Right cardiac atrium (tissue), 5 donors: Measurements from ENCODE around the gene DCDC2. TPM values are rescaled to one million over a fixed set of nuclear protein-coding genes. Genes with fewer than 3 reads are reported as not detected.
"Not testable (repeated sequence)": the region's sequence is repeated elsewhere in the genome, so short reads cannot be mapped to it uniquely, and the experiment has no call there.

Source experiments
- ATAC-seq, 2 donors: fragments of 200-7000 bp; cut with Tn5 transposase; one replicate each; pipeline versions ENCODE4 v1.8.0 to v1.9.1; 2020; ENCODE audit warnings: moderate library complexity in 2 of 2, mild to moderate bottlenecking in 1 of 2
- DNase-seq, 3 donors: peaks; one replicate each; pipeline ENCODE4 v3.0.0-alpha.2; 2020
- H3K27ac ChIP-seq: one replicate; pipeline ENCODE4 v1.5.1; 2013; ENCODE audit warnings: mild to moderate bottlenecking, low read length, control low read depth, moderate library complexity
- H3K27me3 ChIP-seq: one replicate; pipeline ENCODE4 v1.6.1; 2013; ENCODE audit not compliant: control insufficient read depth, insufficient read depth
- H3K4me1 ChIP-seq: one replicate; pipeline ENCODE4 v1.6.1; 2013; ENCODE audit warnings: low read length; ENCODE audit not compliant: control insufficient read depth, insufficient read depth
- H3K4me3 ChIP-seq: one replicate; pipeline ENCODE4 v1.5.1; 2013; ENCODE audit warnings: low read length, control low read depth
- H3K9me3 ChIP-seq: one replicate; pipeline ENCODE4 v1.6.1; 2013; ENCODE audit warnings: low read length; ENCODE audit not compliant: control insufficient read depth
- WGBS: extraction: QIAGEN DNeasy Blood & Tissue Kit; methylation state at CpG from one replicate; pipeline ENCODE4 v1.1.7; 2013; 5-methylcytosine and 5-hydroxymethylcytosine counted together
- intact Hi-C, 4 donors: fragments of 100-400 bp; cut with DNase I; formaldehyde crosslinking; loops; one replicate each; pipeline versions ENCODE4 v1.11.0 to v1.14.0; 2022 to 2023
- polyA plus RNA-seq: library from polyadenylated mRNA; stranded (reverse); fragments of 200-250 nt; gene quantifications from one replicate; pipeline ENCODE4 v1.2.3, GENCODE V29; 2013
- total RNA-seq, 4 donors: library from RNA; stranded (reverse); fragmentation: NEBNext Ultra II Directional; extraction: Animal tissue kit (Norgen Biotek cat#: 25700); gene quantifications; one replicate each; pipeline ENCODE4 v1.2.1, GENCODE V29; 2021
- donor health status: healthy with polysubstance abuse.
- donor health status: DM: no; HTN: yes; CAD: no.
- donor health status: DM: no; HTN: no; CAD: no.
- donor health status: DM: no; HTN: yes; CAD: no; lungs with severe emphysema.
- donor health status: DM: yes; HTN: yes; CAD: no.

DCDC2 gene
- total and polyA plus RNA-seq, 5 donors: not detected

GRCh38 chr6:24183584-24183983 lies 174.3 kb downstream of the DCDC2 start:
- no peak overlapping the region for H3K4me3 ChIP-seq
- H3K27me3 ChIP-seq: no peaks in the 10 kb centered on the region
- DNase-seq: peak in 1 of 3 donors; percentile 5
- H3K27ac ChIP-seq: no peak overlapping the region
- no peak for ATAC-seq
- H3K4me1 ChIP-seq: no peaks in the 10 kb centered on the region
- H3K9me3 ChIP-seq: no peaks in the 10 kb centered on the region
- intact Hi-C loops: no loop called here
- 87% methylated on average over 10 of the region's 10 CpGs for WGBS

GRCh38 chr6:24157886-24158285 lies 200.0 kb downstream of the DCDC2 start:
- Histone ChIP-seq H3K27ac (no peak overlapping the region), H3K4me3 (no peak overlapping the region), H3K27me3 (no peaks in the 10 kb centered on the region), H3K4me1 (no peaks in the 10 kb centered on the region), H3K9me3 (no peaks in the 10 kb centered on the region)
- intact Hi-C loops: no loop called here
- DNase-seq: no peak
- no peak for ATAC-seq
- 23% methylated on average over 1 of the region's 1 CpG for WGBS

- DNase-seq (no peak), ATAC-seq (no peak)
- intact Hi-C loops: no loop called here
- no peaks in the 10 kb centered on the region for H3K9me3 ChIP-seq
- no peaks in the 10 kb centered on the region for H3K27me3 ChIP-seq
- H3K27ac ChIP-seq: no peak overlapping the region
- no peak overlapping the region for H3K4me3 ChIP-seq
- H3K4me1 ChIP-seq: no peaks in the 10 kb centered on the region
Measured at GRCh38 chr6:24154121-24154520, 203.7 kb downstream of the DCDC2 start.

GRCh38 chr6:24152014-24152413 lies 205.8 kb downstream of the DCDC2 start:
- ATAC-seq (no peak), DNase-seq (no peak)
- Histone ChIP-seq H3K27me3 (no peaks in the 10 kb centered on the region), H3K4me1 (no peaks in the 10 kb centered on the region), H3K27ac (no peak overlapping the region), H3K4me3 (no peak overlapping the region), H3K9me3 (no peaks in the 10 kb centered on the region)
- 93% methylated on average over 1 of the region's 1 CpG for WGBS
- intact Hi-C loops: no loop called here

- H3K9me3 ChIP-seq: no peaks in the 10 kb centered on the region
- no peak overlapping the region for H3K27ac ChIP-seq
- ATAC-seq: no peak
- no peak overlapping the region for H3K4me3 ChIP-seq
- no peaks in the 10 kb centered on the region for H3K4me1 ChIP-seq
- no peaks in the 10 kb centered on the region for H3K27me3 ChIP-seq
- intact Hi-C loops: no loop called here
- no peak for DNase-seq
- WGBS: 62% methylated on average over 3 of the region's 3 CpGs
Measured at GRCh38 chr6:24149836-24150235, 208.0 kb downstream of the DCDC2 start.

- no peaks in the 10 kb centered on the region for H3K9me3 ChIP-seq
- H3K27ac ChIP-seq: no peak overlapping the region
- ATAC-seq: no peak
- no peak for DNase-seq
- H3K4me1 ChIP-seq: no peaks in the 10 kb centered on the region
- H3K4me3 ChIP-seq: no peak overlapping the region
- intact Hi-C loops: no loop called here
- no peaks in the 10 kb centered on the region for H3K27me3 ChIP-seq
Measured at GRCh38 chr6:24149296-24149695, 208.6 kb downstream of the DCDC2 start.

- intact Hi-C loops: no loop called here
- H3K27ac ChIP-seq: no peak overlapping the region
- no peaks in the 10 kb centered on the region for H3K4me1 ChIP-seq
- ATAC-seq: no peak
- H3K27me3 ChIP-seq: no peaks in the 10 kb centered on the region
- no peak for DNase-seq
- H3K9me3 ChIP-seq: no peaks in the 10 kb centered on the region
- no peak overlapping the region for H3K4me3 ChIP-seq
Measured at GRCh38 chr6:24148684-24149083, 209.2 kb downstream of the DCDC2 start.

GRCh38 chr6:24148154-24148570 lies 209.7 kb downstream of the DCDC2 start:
- DNase-seq (no peak), ATAC-seq (no peak)
- Histone ChIP-seq H3K4me3 (no peak overlapping the region), H3K27me3 (no peaks in the 10 kb centered on the region), H3K4me1 (no peaks in the 10 kb centered on the region), H3K27ac (no peak overlapping the region), H3K9me3 (no peaks in the 10 kb centered on the region)
- 81% methylated on average over 3 of the region's 3 CpGs for WGBS
- intact Hi-C loops: no loop called here

- intact Hi-C loops: no loop called here
- no peak for DNase-seq
- WGBS: 70% methylated on average over 8 of the region's 8 CpGs
Measured at GRCh38 chr6:24147511-24148153, 210.2 kb downstream of the DCDC2 start.

GRCh38 chr6:24146871-24147270 lies 211.0 kb downstream of the DCDC2 start:
- intact Hi-C loops: no loop called here
- Histone ChIP-seq H3K27me3 (no peaks in the 10 kb centered on the region), H3K4me3 (no peak overlapping the region), H3K27ac (no peak overlapping the region), H3K9me3 (no peaks in the 10 kb centered on the region), H3K4me1 (no peaks in the 10 kb centered on the region)
- ATAC-seq (no peak), DNase-seq (no peak)
- 85% methylated on average over 3 of the region's 3 CpGs for WGBS

More at GRCh38 chr6:24147511-24148153, 210.2 kb downstream of the DCDC2 start:
- Histone ChIP-seq H3K27ac (no peak overlapping the region), H3K4me1 (no peaks in the 10 kb centered on the region), H3K4me3 (no peak overlapping the region), H3K9me3 (no peaks in the 10 kb centered on the region), H3K27me3 (no peaks in the 10 kb centered on the region)
- no peak for ATAC-seq

- Histone ChIP-seq H3K9me3 (no peaks in the 10 kb centered on the region), H3K4me1 (no peaks in the 10 kb centered on the region), H3K4me3 (no peak overlapping the region), H3K27me3 (no peaks in the 10 kb centered on the region), H3K27ac (no peak overlapping the region)
- no peak for DNase-seq
- 66% methylated on average over 9 of the region's 9 CpGs for WGBS
- intact Hi-C loops: no loop called here
- no peak for ATAC-seq
Measured at GRCh38 chr6:24145690-24146131, 212.1 kb downstream of the DCDC2 start.

GRCh38 chr6:24142733-24143132 lies 215.1 kb downstream of the DCDC2 start:
- H3K27ac ChIP-seq, H3K4me1 ChIP-seq, intact Hi-C loops, H3K9me3 ChIP-seq, H3K27me3 ChIP-seq, DNase-seq, H3K4me3 ChIP-seq, ATAC-seq: not testable (repeated sequence)
- WGBS: 93% methylated on average over 8 of the region's 8 CpGs
